IPS-15b (cell line): ENCODE data around the gene AICDA.
"Not testable (repeated sequence)": the region's sequence is repeated elsewhere in the genome, so short reads cannot be mapped to it uniquely, and the experiment has no call there.

Source experiments
- H3K27me3 ChIP-seq: one replicate; pipeline ENCODE4 v1.6.1; 2013; ENCODE audit warnings: low read length; ENCODE audit not compliant: control insufficient read depth, insufficient read depth
- H3K36me3 ChIP-seq: one replicate; pipeline ENCODE4 v1.6.1; 2013; ENCODE audit warnings: low read length; ENCODE audit not compliant: control insufficient read depth, insufficient read depth
- H3K4me1 ChIP-seq: one replicate; pipeline ENCODE4 v1.6.1; 2013; ENCODE audit warnings: mild to moderate bottlenecking, low read length; ENCODE audit not compliant: control insufficient read depth, insufficient read depth
- H3K4me3 ChIP-seq: one replicate; pipeline ENCODE4 v1.5.1; 2013; ENCODE audit warnings: low read depth, low read length
- H3K9ac ChIP-seq: one replicate; pipeline ENCODE4 v1.6.1; 2013; ENCODE audit warnings: low read depth, mild to moderate bottlenecking, low read length
- H3K9me3 ChIP-seq: one replicate; pipeline ENCODE4 v1.6.1; 2013; ENCODE audit warnings: mild to moderate bottlenecking, low read length; ENCODE audit not compliant: control insufficient read depth, insufficient read depth

Gene AICDA

DNA sequence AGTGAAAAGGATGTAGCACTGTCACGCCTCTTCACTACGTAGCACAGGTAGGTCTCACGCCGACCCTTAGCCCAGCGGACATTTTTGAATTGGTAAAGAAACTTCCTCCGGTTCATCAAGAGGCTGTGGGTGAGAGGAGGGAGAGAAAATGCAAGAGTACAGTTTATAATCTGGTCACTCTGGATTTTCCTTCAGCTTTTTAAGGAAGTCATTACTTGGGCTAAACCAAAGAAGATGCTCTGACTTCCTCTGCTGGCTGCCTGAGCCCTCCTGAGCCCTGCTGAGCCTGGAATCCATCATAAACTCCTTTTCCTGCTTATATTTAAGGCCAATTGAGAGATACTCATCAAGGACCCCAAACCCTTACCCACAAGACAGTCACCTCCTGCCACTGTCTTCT, 5.8 kb downstream of the AICDA start:
- H3K27me3 ChIP-seq = no peaks in the 10 kb centered on the region
- no peaks in the 10 kb centered on the region for H3K9me3 ChIP-seq
- H3K36me3 ChIP-seq = no peaks in the 10 kb centered on the region
- H3K9ac ChIP-seq = no peak overlapping the region
- H3K4me3 ChIP-seq = no peak overlapping the region
- peaks cover 4% of the 10 kb centered on the region for H3K4me1 ChIP-seq

- Histone ChIP-seq H3K9ac (no peak overlapping the region), H3K27me3 (no peaks in the 10 kb centered on the region), H3K9me3 (no peaks in the 10 kb centered on the region), H3K4me1 (peaks cover 4% of the 10 kb centered on the region), H3K4me3 (no peak overlapping the region), H3K36me3 (no peaks in the 10 kb centered on the region)
Measured at GRCh38 chr12:8605057-8605456, 7.6 kb downstream of the AICDA start.

DNA sequence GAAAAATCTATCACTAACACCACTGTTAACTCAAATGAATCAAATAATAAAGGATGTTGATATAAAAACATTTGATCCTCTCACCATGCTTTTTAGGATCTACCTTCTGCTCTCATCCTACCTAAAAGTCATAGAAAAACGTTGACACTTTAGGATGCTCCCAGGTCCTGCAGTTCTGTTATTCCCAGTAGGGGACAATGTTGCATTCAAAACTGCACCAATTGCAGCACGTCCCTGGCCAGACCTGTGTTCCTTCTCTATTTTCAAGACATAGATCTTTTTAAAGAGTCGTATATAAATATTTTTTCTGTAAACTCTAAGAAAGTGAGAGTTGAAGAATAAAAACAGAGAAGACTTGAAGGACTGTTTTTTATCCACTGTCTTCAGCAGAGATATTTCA, 8.8 kb downstream of the AICDA start:
- Histone ChIP-seq H3K36me3 (no peaks in the 10 kb centered on the region), H3K4me1 (peaks cover 4% of the 10 kb centered on the region), H3K9me3 (no peaks in the 10 kb centered on the region), H3K27me3 (no peaks in the 10 kb centered on the region), H3K9ac (no peak overlapping the region), H3K4me3 (no peak overlapping the region)

GRCh38 chr12:8603286-8603685, 9.4 kb downstream of the AICDA start:
- H3K4me1 ChIP-seq = peaks cover 4% of the 10 kb centered on the region
- H3K27me3 ChIP-seq = no peaks in the 10 kb centered on the region
- no peak overlapping the region for H3K9ac ChIP-seq
- H3K36me3 ChIP-seq = no peaks in the 10 kb centered on the region
- no peak overlapping the region for H3K4me3 ChIP-seq
- H3K9me3 ChIP-seq = no peaks in the 10 kb centered on the region

DNA sequence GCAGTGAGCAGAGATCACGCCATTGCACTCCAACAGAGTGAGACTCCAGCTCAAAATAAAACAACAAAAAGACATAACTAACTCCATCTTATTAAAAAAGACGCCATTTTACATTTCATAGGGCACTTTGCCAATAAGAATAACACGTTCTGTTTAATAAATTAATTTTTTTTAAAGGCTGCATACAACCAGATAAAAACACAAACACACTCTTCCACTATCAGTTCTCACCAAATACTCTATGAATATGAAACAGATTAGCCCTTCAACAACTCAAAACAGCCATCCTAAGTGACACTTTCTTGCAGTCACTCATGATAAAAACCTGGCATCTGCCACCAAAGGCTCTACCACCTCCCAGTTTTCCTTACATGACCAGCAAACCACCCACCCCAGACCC, 16.1 kb downstream of the AICDA start:
- H3K9me3 ChIP-seq = no peaks in the 10 kb centered on the region
- H3K4me1 ChIP-seq = no peaks in the 10 kb centered on the region
- H3K36me3 ChIP-seq = no peaks in the 10 kb centered on the region
- no peaks in the 10 kb centered on the region for H3K27me3 ChIP-seq
- H3K9ac ChIP-seq = no peak overlapping the region
- H3K4me3 ChIP-seq = no peak overlapping the region

GRCh38 chr12:8594072-8594471, 18.6 kb downstream of the AICDA start:
- Histone ChIP-seq H3K4me3 (no peak overlapping the region), H3K36me3 (no peaks in the 10 kb centered on the region), H3K9ac (no peak overlapping the region)

DNA sequence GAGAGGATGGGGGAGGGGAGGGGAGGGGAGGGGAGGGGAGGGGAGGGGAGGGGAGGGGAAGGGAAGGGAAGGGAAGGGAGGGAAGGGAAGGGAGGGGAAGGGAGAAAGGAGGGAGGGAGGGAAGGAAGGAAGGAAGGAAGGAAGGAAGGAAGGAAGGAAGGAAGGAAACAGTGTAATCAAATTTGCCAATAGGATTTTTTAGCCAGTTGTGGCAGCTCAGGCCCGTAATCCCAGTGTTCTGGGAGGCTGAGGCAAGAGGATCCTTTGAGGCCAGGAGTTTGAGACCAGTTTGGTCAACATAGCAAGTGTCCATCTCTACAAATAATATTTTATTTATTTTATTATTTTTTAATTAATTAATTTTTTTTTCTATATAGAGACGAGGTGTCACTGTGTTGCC, 19.4 kb downstream of the AICDA start:
- Histone ChIP-seq H3K4me1 (peaks cover 5% of the 10 kb centered on the region), H3K36me3 (no peaks in the 10 kb centered on the region), H3K9me3 (no peaks in the 10 kb centered on the region), H3K4me3 (no peak overlapping the region), H3K9ac (no peak overlapping the region), H3K27me3 (no peaks in the 10 kb centered on the region)

More at GRCh38 chr12:8594072-8594471, 18.6 kb downstream of the AICDA start:
- Histone ChIP-seq H3K4me1 (peaks cover 5% of the 10 kb centered on the region), H3K27me3 (no peaks in the 10 kb centered on the region), H3K9me3 (no peaks in the 10 kb centered on the region)

DNA sequence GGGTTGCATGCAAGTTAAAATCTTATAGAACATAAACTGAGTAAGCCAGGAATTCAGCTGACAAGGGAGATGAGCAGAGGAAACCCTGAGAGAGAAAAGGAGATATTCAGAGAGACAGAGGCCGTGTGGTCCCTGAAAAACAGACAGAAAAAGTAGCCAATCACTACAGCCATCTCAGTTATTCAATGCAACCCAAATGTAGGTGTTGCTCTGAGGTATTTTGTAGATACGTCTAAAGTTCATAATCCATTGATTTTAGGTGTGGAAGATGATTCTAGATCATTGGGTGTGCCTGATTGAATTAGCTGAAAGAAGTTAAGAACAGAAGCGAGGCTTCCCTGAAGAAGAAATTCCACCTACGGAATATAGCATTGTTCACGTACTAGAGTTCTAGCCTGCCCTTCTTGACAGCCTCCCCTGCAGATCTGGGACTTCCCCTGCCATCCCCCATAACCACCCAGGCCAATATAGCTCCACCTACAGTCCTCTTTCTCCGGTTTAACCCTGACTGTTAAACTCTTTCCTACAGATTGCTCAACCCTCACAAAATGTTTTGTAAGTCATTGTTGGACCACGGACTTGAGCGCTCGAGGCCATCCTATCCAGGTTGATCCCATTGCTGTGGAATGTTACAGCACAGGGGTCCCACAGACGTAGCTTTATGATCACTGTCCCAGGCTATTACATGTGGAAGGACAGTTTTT, 21.7 kb downstream of the AICDA start:
- Histone ChIP-seq H3K9me3 (no peaks in the 10 kb centered on the region), H3K4me1 (peaks cover 5% of the 10 kb centered on the region), H3K27me3 (no peaks in the 10 kb centered on the region), H3K4me3 (no peak overlapping the region), H3K9ac (no peak overlapping the region), H3K36me3 (no peaks in the 10 kb centered on the region)

DNA sequence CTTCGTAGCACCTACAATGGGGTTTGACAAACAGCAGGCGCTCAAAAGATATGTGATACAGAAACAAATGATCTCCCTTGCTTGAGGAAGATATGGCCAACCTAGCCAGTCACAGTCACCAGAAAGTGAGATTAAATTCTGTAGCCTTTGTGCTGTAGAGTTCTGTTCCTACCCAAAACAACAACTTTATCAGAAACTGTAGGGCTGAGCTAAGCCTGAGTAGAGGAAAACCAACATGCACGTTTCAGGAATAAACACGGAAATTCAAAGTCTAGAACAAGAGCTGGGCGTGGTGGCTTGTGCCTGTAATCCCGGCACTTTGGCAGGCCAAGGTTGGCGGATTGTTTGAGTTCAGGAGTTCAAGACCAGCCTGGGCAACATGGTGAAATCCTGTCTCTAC, 23.0 kb downstream of the AICDA start:
- peaks cover 5% of the 10 kb centered on the region for H3K4me1 ChIP-seq
- H3K36me3 ChIP-seq = no peaks in the 10 kb centered on the region
- H3K27me3 ChIP-seq = no peaks in the 10 kb centered on the region
- H3K9ac ChIP-seq = no peak overlapping the region
- no peaks in the 10 kb centered on the region for H3K9me3 ChIP-seq
- no peak overlapping the region for H3K4me3 ChIP-seq

GRCh38 chr12:8584478-8584877, 28.2 kb downstream of the AICDA start:
- not testable (repeated sequence) for H3K36me3 ChIP-seq, H3K4me1 ChIP-seq, H3K27me3 ChIP-seq, H3K9me3 ChIP-seq, H3K9ac ChIP-seq, H3K4me3 ChIP-seq

DNA sequence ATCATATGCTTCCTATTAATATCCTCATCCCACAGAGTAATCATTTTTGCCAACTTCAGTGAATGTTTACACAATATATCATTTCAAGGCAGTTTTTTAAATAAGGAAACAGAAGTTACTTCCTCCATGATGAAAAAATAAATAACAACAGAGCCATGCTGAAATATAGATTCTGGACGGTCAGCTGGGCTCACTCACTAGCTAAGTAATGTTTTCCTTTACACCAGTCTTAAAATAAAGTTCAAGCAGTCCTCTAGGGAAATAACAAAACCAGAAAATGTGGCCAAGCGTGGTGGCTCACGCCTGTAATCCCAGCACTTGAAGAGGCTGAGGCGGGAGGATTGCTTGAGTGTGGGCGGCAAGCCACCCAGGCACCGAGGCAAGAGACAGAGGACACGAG, 28.7 kb downstream of the AICDA start:
- H3K9me3 ChIP-seq = no peaks in the 10 kb centered on the region
- H3K9ac ChIP-seq = no peak overlapping the region
- H3K36me3 ChIP-seq = no peaks in the 10 kb centered on the region
- H3K4me3 ChIP-seq = no peak overlapping the region
- H3K27me3 ChIP-seq = no peaks in the 10 kb centered on the region
- no peaks in the 10 kb centered on the region for H3K4me1 ChIP-seq

DNA sequence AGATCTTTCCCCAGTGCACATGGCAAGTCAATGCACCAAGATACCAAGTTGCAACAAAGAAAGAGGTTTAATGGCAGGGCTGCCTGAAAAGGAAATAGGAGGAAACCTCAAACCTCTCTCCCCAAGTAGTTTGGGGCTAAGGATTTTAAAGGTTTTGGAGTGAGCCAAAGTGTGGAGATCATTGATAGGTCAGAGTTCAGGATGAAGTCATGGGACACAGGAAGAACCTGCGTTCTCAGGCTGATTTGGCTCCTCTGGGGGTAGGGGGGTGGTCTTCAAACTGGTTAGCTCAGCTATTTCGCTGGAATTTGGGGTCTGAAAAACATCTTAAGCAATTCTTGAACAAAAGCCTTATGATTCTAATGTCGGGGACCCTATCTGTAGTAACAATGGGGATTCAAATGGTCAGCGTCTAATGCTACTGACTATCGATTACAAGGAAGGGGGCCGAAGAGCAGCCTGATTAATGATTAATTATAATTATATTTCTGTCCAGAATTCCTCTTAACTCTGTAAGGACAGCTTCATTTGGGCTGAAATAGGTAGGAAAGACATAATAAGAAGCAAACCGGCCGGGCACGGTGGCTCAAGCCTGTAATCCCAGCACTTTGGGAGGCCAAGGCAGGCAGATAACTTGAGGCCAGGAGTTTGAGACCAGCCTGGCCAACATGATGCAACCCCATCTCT, 31.4 kb downstream of the AICDA start:
- H3K9me3 ChIP-seq = no peaks in the 10 kb centered on the region
- no peaks in the 10 kb centered on the region for H3K36me3 ChIP-seq
- no peaks in the 10 kb centered on the region for H3K27me3 ChIP-seq
- no peak overlapping the region for H3K9ac ChIP-seq
- H3K4me3 ChIP-seq = no peak overlapping the region
- no peaks in the 10 kb centered on the region for H3K4me1 ChIP-seq
